Hematopoietic multipotent progenitor cell treated with erythropoietin and hydrocortisone succinate and interleukin-3 and kit ligand, for 15 days (in vitro differentiated cells): ENCODE measurements around the gene KLHL35.

Experiments used
- DNase-seq: peaks from one replicate; pipeline ENCODE4 v3.0.0-alpha.2; 2015; ENCODE audit warnings: low spot score

KLHL35 gene

GRCh38 chr11:75442161-75442885, 9.3 kb upstream of the KLHL35 start:
- DNase-seq, result no peak

DNA sequence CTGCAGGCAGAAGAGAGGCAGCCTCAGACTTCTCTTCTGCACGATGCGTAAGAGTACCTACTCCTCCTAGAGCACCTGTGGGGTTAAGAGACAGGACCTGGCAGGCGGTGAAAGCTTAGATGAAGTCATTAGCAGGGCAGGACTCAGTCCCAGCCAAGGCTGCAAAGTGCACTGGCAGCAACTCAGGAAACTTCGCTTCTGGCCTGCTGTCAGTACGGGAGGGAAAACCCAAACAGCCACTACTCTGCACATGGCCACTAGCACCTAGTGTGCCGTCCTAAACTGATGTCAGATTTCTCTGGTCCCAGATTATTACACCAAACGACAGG, 8.8 kb upstream of the KLHL35 start:
- DNase-seq, result no peak

- no peak for DNase-seq
These were observed 8.2 kb upstream of the KLHL35 start for GRCh38 chr11:75440960-75441803.

DNA sequence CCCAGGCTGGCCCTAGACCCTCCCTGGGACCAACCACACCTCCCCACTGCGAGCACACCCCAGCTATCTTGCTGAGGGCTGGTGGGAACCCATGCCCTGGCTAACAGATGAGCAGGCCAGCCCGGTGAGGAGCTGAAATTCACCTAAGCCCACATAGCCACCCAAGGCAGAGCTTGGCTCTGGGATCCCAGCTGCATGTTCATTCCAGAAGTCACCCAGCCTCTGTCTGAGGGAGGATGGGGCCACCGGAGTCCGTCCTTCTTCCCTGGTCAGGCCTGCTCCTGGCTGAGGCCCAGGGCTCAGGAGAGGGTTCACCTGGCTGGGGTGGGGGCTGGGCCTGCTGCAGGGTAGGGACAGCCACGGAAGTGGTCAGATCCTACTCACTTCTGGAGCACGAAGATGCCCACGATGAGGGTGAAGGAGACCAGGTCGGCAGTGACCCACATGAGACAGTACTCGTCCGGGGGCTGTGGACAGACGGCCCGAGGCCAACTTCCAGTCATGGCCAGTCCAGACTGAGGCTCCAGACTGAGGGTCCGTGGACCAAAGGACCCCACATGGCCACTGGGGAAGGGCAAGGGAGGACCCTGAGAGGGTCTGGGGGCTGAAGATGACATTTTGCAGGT, 6.6 kb upstream of the KLHL35 start:
- no peak for DNase-seq

GRCh38 chr11:75439026-75439425, 6.0 kb upstream of the KLHL35 start:
- no peak for DNase-seq

GRCh38 chr11:75437966-75438659, 5.1 kb upstream of the KLHL35 start:
- DNase-seq, result no peak

- DNase-seq, result no peak
These were observed 3.8 kb upstream of the KLHL35 start for GRCh38 chr11:75436806-75437205.

DNA sequence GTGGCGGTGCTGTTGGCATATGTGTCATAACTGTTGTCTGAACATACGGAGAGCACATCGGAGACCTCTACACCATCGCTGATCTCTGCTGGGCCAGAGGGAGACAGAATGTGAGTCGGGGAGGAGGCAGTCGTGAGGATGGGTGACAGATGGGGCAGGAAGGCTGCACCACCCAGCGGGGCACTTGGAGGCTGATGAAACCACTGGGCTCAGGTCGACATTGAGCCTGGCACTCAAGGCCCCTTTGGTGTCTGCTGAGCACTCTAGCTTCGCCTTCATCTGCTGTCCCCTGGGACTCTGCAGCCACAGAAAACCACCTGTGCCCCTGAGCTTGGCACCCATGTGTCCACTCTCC, 2.5 kb upstream of the KLHL35 start:
- no peak for DNase-seq

DNA sequence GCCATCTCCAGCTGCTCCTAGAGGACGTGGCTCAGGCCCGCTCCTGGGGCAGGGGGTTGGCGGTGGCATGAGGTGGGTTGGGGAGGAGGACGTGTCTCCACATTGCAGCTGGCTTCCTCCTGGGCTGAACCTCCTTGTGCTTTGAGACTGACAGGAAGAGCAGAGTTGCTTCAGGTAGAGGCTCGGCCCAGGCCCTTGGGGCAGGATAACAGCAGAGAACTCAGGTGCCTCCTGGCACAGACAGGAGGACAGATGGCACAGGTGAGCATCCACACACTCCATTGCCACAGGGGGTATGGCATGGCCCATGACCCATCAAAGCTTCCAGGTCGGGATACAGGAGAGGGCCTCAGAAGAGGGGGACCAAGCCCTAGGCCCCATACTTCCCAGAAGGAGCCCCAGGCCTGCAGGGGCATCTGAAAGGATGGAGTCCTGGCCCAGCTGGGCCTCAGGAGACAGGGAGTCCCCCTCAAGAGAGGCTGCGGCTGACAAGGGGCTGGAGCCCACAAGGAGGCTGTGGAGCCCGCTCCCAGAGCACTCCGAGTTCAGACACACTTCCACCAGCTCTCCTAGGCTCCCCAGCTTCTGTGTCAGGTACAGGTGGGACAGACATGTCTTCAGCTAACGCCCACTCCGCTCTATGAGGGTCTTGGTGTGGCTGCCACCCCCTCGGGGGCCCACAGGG, 2.0 kb upstream of the KLHL35 start:
- DNase-seq, result no peak

DNA sequence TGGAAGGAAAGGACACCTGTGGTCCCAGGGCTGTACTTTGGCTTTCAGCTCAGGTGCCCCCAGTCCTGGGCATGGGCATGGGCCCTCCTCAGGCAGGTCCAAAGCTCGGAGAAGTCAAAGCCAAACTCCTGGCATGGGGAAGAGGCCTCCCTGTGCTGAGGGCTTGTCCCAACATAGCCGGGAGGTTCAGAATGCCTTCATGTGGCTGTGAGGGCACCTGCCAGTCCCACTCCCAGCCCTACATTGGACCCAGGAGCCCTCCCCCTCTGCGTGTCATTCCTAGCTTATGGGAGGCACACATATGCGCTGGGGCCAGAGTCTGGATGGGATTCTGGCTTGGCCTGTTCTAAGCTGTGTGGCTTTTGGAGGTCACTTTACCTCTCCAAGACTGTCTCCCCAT, 1.0 kb upstream of the KLHL35 start:
- DNase-seq, result no peak

DNA sequence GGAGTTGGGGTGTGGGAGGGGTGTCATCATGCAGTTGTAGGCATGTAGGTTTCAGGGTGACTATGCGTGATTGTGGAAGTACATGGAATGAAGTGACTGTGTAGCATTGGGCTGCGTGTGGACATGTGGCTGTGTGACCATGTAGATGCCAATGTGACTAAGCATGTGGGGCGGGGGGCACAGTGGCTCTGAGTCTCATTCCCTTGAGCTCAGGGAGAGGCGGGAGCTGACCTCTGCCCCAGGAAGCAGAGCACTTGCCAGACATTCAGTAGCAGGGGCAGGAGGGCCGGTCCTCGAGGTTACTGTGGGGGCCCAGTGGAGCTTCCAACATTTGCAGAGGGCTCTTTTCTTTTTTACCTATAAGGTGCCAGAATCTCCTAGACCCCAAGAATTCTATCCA, 440 bp upstream of the KLHL35 start:
- DNase-seq, result no peak

- no peak for DNase-seq
These were observed 1.2 kb downstream of the KLHL35 start for GRCh38 chr11:75431533-75432525.

GRCh38 chr11:75430714-75431532, 2.1 kb downstream of the KLHL35 start:
- no peak for DNase-seq

DNA sequence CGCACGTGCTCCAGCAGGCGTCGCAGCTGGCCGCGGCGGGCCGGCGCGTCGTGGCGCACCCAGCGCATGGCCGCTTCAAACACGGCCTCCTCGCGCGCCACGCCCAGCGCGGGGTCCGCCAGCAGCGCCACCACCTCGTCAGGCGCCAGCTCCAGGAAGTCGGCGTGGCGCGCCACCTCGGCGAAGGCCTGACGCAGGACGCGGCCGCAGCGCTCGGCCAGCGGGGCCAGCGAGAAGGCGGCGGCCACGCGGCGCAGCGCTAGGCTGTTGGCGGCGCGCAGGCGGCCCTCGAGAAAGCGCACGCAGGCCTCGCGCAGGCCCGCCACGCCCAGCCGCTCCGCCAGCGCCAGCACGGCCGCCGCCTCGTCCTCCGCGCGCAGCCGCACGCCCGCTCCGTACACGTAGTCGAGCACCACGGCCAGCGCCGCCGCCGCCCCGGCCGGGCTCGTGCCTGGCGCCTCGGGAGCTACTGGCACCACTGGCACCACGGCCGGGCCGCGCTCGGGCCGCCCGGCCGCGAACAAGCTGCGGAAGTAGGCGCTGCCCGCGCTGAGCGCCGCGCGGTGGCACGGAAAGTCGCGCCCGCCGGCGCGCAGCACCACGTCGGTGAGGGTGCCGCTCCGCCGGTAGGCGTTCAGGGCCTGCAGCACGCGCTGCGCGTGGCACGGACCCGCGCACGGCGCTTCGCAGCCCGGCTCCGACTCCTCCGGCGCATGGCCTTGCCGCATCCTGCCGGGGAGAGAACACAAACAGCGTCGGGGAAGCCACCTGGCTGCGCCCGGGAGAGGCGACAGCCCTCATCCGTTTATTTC, 2.9 kb downstream of the KLHL35 start:
- peak; percentile 72 for DNase-seq

GRCh38 chr11:75429641-75429901, 3.4 kb downstream of the KLHL35 start:
- DNase-seq, result no peak

GRCh38 chr11:75428989-75429640, 3.9 kb downstream of the KLHL35 start:
- no peak for DNase-seq

DNA sequence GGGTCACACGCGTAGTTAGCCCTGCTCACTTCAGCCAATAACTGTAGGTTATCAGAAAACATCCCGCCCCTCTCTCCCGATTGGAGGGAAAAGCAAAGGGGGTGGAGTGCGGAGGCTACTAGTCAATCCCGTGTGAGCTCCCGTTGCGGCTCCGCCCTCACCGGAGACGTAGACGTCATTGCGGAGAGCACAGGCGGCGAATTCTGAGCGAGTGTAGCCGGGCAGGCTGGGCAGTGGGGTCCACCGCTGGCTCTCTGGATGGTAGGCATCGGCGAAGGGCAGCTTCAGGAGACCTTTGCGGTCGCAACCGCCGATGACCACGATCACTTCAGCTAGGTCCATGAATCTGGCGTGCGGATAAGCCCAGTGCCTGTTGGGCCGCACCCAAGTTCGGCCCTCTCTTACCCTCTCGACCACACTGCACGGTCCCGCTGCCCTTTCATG, 4.7 kb downstream of the KLHL35 start:
- peak; percentile 94 for DNase-seq

- no peak for DNase-seq
These were observed 5.8 kb downstream of the KLHL35 start for GRCh38 chr11:75427181-75427580.

DNA sequence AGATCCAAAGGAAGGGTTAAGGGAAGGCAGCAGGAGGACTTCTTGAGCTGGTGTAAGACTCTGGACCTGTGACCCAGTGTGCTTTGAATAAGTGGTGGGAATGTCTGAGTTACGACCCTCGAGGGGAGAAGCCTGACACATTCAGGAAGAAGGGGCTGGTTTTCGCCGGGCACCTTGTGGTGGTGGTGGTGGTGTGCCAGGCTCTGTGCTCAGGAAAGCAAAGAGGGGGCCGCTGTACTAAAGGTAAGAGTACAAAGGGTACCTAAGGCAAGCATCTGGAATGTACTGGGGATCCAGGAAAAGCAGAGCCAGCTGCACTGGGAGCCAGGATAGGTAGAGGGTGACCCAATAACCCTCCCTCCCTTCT, 6.3 kb downstream of the KLHL35 start:
- no peak for DNase-seq
